Trophoblast cell (in vitro differentiated cells and primary cell): ENCODE results near the gene POLDIP3.
"Not testable (repeated sequence)": the region's sequence is repeated elsewhere in the genome, so short reads cannot be mapped to it uniquely, and the experiment has no call there.

Experiments used
- DNase-seq, 2 donors: peaks; one replicate each; pipeline ENCODE4 v3.0.0-alpha.2; 2016
- H2AFZ ChIP-seq: 2 replicates; pipeline ENCODE4 v1.6.1; 2013; ENCODE audit warnings: low read length, moderate library complexity, mild to moderate bottlenecking; ENCODE audit not compliant: insufficient read depth, poor library complexity
- H2AK5ac ChIP-seq: 2 replicates; pipeline ENCODE4 v1.6.1; 2013; ENCODE audit warnings: mild to moderate bottlenecking, low read length
- H2BK120ac ChIP-seq: 2 replicates; pipeline ENCODE4 v1.6.1; 2013; ENCODE audit warnings: low read length, mild to moderate bottlenecking, moderate library complexity; ENCODE audit not compliant: insufficient read depth, poor library complexity
- H2BK12ac ChIP-seq: 2 replicates; pipeline ENCODE4 v1.6.1; 2013; ENCODE audit warnings: mild to moderate bottlenecking, low read length, moderate library complexity
- H2BK5ac ChIP-seq: 2 replicates; pipeline ENCODE4 v1.6.1; 2013; ENCODE audit warnings: low read length, low read depth, moderate library complexity, mild to moderate bottlenecking; ENCODE audit not compliant: poor library complexity
- H3K14ac ChIP-seq: 2 replicates; pipeline ENCODE4 v1.6.1; 2013; ENCODE audit warnings: mild to moderate bottlenecking, low read length
- H3K18ac ChIP-seq: 2 replicates; pipeline ENCODE4 v1.6.1; 2013; ENCODE audit warnings: mild to moderate bottlenecking, low read length
- H3K23ac ChIP-seq: 2 replicates; pipeline ENCODE4 v1.6.1; 2013; ENCODE audit warnings: low read length
- H3K27ac ChIP-seq: 2 replicates; pipeline ENCODE4 v1.5.1; 2013; ENCODE audit warnings: low read depth, mild to moderate bottlenecking, inconsistent platforms, low read length, moderate library complexity
- H3K27me3 ChIP-seq: 2 replicates; pipeline ENCODE4 v1.6.1; 2013; ENCODE audit warnings: inconsistent platforms, mild to moderate bottlenecking, low read length, moderate library complexity; ENCODE audit not compliant: insufficient read depth
- H3K36me3 ChIP-seq, 2 experiments: 1 replicate in 1 of 2; 2 replicates in 1 of 2; pipeline ENCODE4 v1.6.1; 2013; ENCODE audit warnings: low read length in 2 of 2, mild to moderate bottlenecking in 2 of 2, moderate library complexity in 1 of 2; ENCODE audit not compliant: insufficient read depth in 2 of 2, control insufficient read depth in 1 of 2
- H3K4ac ChIP-seq: 2 replicates; pipeline ENCODE4 v1.6.1; 2013; ENCODE audit warnings: low read depth, mild to moderate bottlenecking, low read length, moderate library complexity
- H3K4me1 ChIP-seq, 2 experiments: 1 replicate in 1 of 2; 2 replicates in 1 of 2; pipeline ENCODE4 v1.6.1; 2013; ENCODE audit warnings: low read length in 2 of 2, mild to moderate bottlenecking in 2 of 2, moderate library complexity in 1 of 2; ENCODE audit not compliant: insufficient read depth in 2 of 2, control insufficient read depth in 1 of 2
- H3K4me2 ChIP-seq: 2 replicates; pipeline ENCODE4 v1.6.1; 2013; ENCODE audit warnings: inconsistent platforms, mild to moderate bottlenecking, low read length, moderate library complexity
- H3K4me3 ChIP-seq: 2 replicates; pipeline ENCODE4 v1.5.1; 2013; ENCODE audit warnings: mild to moderate bottlenecking, low read depth, low read length, inconsistent platforms
- H3K79me1 ChIP-seq: one replicate; pipeline ENCODE4 v1.6.1; 2013; ENCODE audit warnings: low read length
- H3K79me2 ChIP-seq: 2 replicates; pipeline ENCODE4 v1.6.1; 2013; ENCODE audit warnings: low read length, mild to moderate bottlenecking; ENCODE audit not compliant: control insufficient read depth, insufficient read depth, poor library complexity
- H3K9ac ChIP-seq: 2 replicates; pipeline ENCODE4 v1.6.1; 2013; ENCODE audit warnings: mild to moderate bottlenecking, low read length
- H3K9me3 ChIP-seq: 2 replicates; pipeline ENCODE4 v1.6.1; 2013; ENCODE audit warnings: low read depth, mild to moderate bottlenecking, control low read depth, inconsistent platforms, low read length; ENCODE audit not compliant: insufficient read depth
- H4K12ac ChIP-seq: 2 replicates; pipeline ENCODE4 v1.6.1; 2013; ENCODE audit warnings: low read depth, mild to moderate bottlenecking, low read length, moderate library complexity
- H4K8ac ChIP-seq: 2 replicates; pipeline ENCODE4 v1.6.1; 2013; ENCODE audit warnings: low read depth, mild to moderate bottlenecking, low read length, moderate library complexity
- H4K91ac ChIP-seq: one replicate; pipeline ENCODE4 v1.6.1; 2013; ENCODE audit warnings: low read depth, mild to moderate bottlenecking, low read length, moderate library complexity
- WGBS: extraction: QIAGEN DNeasy Blood & Tissue Kit; methylation state at CpG from one replicate; pipeline ENCODE4 v1.1.7; 2013; ENCODE audit warnings: missing lambda C conversion rate; ENCODE audit not compliant: insufficient read length, insufficient coverage; ENCODE audit errors: extremely low coverage; 5-methylcytosine and 5-hydroxymethylcytosine counted together

Gene POLDIP3

DNA sequence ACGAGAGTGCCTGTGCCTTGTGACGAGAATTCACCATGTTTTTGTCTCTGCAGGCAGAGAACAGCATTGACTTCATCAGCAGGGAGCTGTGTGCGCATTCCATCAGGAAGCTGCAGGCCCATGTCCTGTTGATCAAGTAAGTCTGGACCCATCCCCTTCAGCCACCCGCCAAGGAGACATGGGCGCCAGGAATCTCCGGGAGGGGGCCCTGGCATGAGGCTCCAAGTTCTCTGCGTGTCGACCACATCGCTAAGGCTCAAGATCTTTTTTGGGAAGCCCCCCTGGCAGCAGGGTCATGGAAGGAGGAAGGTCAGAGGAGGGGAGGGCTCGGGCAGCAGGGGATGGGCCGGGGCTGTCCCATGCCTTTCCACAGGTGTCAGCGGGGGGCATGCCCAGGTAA is 43.6 kb downstream of the POLDIP3 start:
- not testable (repeated sequence) for H3K27me3 ChIP-seq, H3K4me1 ChIP-seq, H2AFZ ChIP-seq, H2BK12ac ChIP-seq, H4K91ac ChIP-seq, H3K14ac ChIP-seq, DNase-seq, H3K9ac ChIP-seq, H2BK120ac ChIP-seq, H3K79me1 ChIP-seq, H3K23ac ChIP-seq, H3K4me3 ChIP-seq, H2AK5ac ChIP-seq, H3K79me2 ChIP-seq, H3K9me3 ChIP-seq, H2BK5ac ChIP-seq, H4K12ac ChIP-seq, H3K18ac ChIP-seq, H3K27ac ChIP-seq, H4K8ac ChIP-seq, H3K4ac ChIP-seq, H3K4me2 ChIP-seq
- WGBS, result no CpG with 5 or more reads among the region's 12 CpGs
- H3K36me3 ChIP-seq, result peaks cover 32 to 35% of the 10 kb centered on the region in 2 experiments

DNA sequence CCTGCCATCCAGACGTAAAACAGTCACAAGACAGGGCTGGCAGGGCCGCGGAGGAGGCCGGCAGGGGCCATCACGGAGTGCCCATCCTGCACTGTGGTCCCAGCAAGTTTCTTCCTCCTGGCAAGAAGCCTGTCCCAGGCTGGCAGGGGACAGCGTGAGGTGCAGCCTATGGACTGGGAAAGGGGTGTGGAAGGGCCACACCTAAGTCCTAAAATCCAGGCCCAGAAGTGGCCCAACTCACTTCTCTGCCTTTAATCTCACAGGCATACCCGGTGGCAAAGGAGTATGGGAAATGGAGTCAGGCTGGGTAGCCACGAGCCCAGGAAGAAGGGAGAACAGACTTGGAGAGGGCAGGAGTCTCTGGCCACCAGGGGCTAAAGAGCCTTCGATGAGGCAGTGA is 44.1 kb downstream of the POLDIP3 start:
- H3K4me3 ChIP-seq, H4K8ac ChIP-seq, H2BK12ac ChIP-seq, H3K9ac ChIP-seq, H2AK5ac ChIP-seq, H3K4me1 ChIP-seq, H3K9me3 ChIP-seq, H3K79me1 ChIP-seq, H2BK120ac ChIP-seq, H3K27me3 ChIP-seq, DNase-seq, H3K4me2 ChIP-seq, H2BK5ac ChIP-seq, H3K27ac ChIP-seq, H2AFZ ChIP-seq, H4K12ac ChIP-seq, H3K14ac ChIP-seq, H3K18ac ChIP-seq, H3K23ac ChIP-seq, H3K79me2 ChIP-seq, H4K91ac ChIP-seq, H3K4ac ChIP-seq: not testable (repeated sequence)
- H3K36me3 ChIP-seq, result peaks cover 28 to 31% of the 10 kb centered on the region in 2 experiments
- WGBS, result no CpG with 5 or more reads among the region's 9 CpGs

DNA sequence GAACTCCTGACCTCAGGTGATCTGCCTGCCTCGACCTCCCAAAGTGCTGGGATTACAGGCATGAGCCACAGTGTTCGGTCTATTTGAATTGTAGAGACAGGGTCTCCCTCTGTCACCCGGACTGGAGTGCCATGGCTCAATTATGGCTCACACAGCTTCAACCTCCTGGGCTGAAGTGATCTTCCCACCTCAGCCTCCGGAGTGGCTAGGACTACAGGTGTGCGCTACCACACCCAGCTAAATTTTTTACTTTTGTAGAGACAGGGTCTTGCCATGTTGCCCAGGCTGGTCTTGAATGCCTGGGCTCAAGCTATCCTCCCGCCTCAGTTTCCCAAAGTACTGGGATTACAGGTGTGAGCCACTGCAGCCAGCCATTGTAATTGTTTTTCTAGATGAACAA is 46.7 kb downstream of the POLDIP3 start:
- H3K9me3 ChIP-seq, H3K4me1 ChIP-seq, H3K27me3 ChIP-seq, H4K91ac ChIP-seq, H3K4me2 ChIP-seq, DNase-seq, H3K79me2 ChIP-seq, H2BK120ac ChIP-seq, H3K4me3 ChIP-seq, H2AK5ac ChIP-seq, H2BK5ac ChIP-seq, H3K4ac ChIP-seq, H2AFZ ChIP-seq, H3K27ac ChIP-seq, H4K8ac ChIP-seq, H4K12ac ChIP-seq, H3K14ac ChIP-seq, H3K9ac ChIP-seq, H3K79me1 ChIP-seq, H3K18ac ChIP-seq, H2BK12ac ChIP-seq, H3K23ac ChIP-seq: not testable (repeated sequence)
- no CpG with 5 or more reads among the region's 6 CpGs for WGBS
- peaks cover 14% of the 10 kb centered on the region in 2 experiments for H3K36me3 ChIP-seq

GRCh38 chr22:42565956-42566355 is 48.7 kb downstream of the POLDIP3 start:
- WGBS, result no CpG with 5 or more reads among the region's 12 CpGs
- no peak overlapping the region for H2AFZ ChIP-seq

More at GRCh38 chr22:42565956-42566355, 48.7 kb downstream of the POLDIP3 start:
- Histone ChIP-seq H3K79me2 (peaks cover 1% of the 10 kb centered on the region), H2BK5ac (no peak overlapping the region), H3K27ac (no peak overlapping the region), H4K91ac (no peak overlapping the region), H3K4me2 (no peak overlapping the region), H2BK12ac (no peak overlapping the region), H3K4me1 (peaks cover 17 to 22% of the 10 kb centered on the region in 2 experiments), H3K9me3 (no peaks in the 10 kb centered on the region), H4K8ac (no peak overlapping the region), H3K9ac (no peak overlapping the region), H3K4ac (no peak overlapping the region), H2BK120ac (no peak overlapping the region), H4K12ac (no peak overlapping the region), H3K36me3 (peaks cover 4% of the 10 kb centered on the region in 2 experiments), H3K14ac (no peak overlapping the region), H3K18ac (no peak overlapping the region), H2AK5ac (no peak overlapping the region), H3K23ac (no peak overlapping the region), H3K4me3 (no peak overlapping the region), H3K79me1 (peaks cover 5% of the 10 kb centered on the region), H3K27me3 (no peaks in the 10 kb centered on the region)
- DNase-seq, result no peak
